Esophagus muscularis mucosa (tissue), 4 donors: ENCODE data around the gene PLBD2. TPM values are rescaled to one million over a fixed set of nuclear protein-coding genes. Genes with fewer than 3 reads are reported as not detected.
"Not testable (repeated sequence)": the region's sequence is repeated elsewhere in the genome, so short reads cannot be mapped to it uniquely, and the experiment has no call there.

Experiments
- DNase-seq: peaks from one replicate; pipeline ENCODE4 v3.0.0-alpha.2; 2017; ENCODE audit errors: extremely low spot score
- H3K27ac ChIP-seq, 4 donors: fragments of 200-600 bp; sonication (generic); replicated peaks in 1 of 4; 1 replicate in 3 of 4; 2 replicates in 1 of 4; pipeline ENCODE4 v1.5.1; 2016 to 2019; ENCODE audit warnings: mild to moderate bottlenecking in 1 of 4
- H3K27me3 ChIP-seq, 4 donors: fragments of 200-600 bp; sonication (generic); one replicate each; pipeline versions ENCODE4 v1.5.1 to v1.6.0; 2016 to 2019
- H3K36me3 ChIP-seq, 4 donors: fragments of 200-600 bp; sonication (generic); one replicate each; pipeline ENCODE4 v1.5.1; 2016 to 2019
- H3K4me1 ChIP-seq, 4 donors: fragments of 200-600 bp; sonication (generic); one replicate each; pipeline ENCODE4 v1.5.1; 2016 to 2019
- H3K4me3 ChIP-seq, 4 donors: fragments of 200-600 bp; sonication (generic); 1 replicate in 2 of 4; 2 replicates in 2 of 4; pipeline ENCODE4 v1.5.1; 2016 to 2019; ENCODE audit warnings: mild to moderate bottlenecking in 4 of 4, moderate library complexity in 1 of 4
- H3K9me3 ChIP-seq, 4 donors: fragments of 200-600 bp; sonication (generic); 1 replicate in 3 of 4; 2 replicates in 1 of 4; pipeline ENCODE4 v1.5.1; 2016 to 2019
- CTCF ChIP-seq, 3 experiments: fragments of 200-600 bp in 2 of 3; fragments of 450-650 bp in 1 of 3; sonication (generic) in 2 of 3; IDR thresholded peaks; one replicate each; pipeline ENCODE4 v1.5.1; 2017 to 2019; ENCODE audit warnings: antibody characterized with exemption in 3 of 3, mild to moderate bottlenecking in 2 of 3, moderate library complexity in 1 of 3
- EP300 ChIP-seq: sonication (generic); formaldehyde crosslinking; IDR thresholded peaks from one replicate; pipeline ENCODE4 v1.6.1; 2017; ENCODE audit warnings: antibody characterized with exemption
- POLR2A ChIP-seq: fragments of 450-650 bp; IDR thresholded peaks from one replicate; pipeline ENCODE4 v1.6.1; 2017; ENCODE audit warnings: antibody characterized with exemption, moderate library complexity, mild to moderate bottlenecking, low read depth
- POLR2AphosphoS5 ChIP-seq, 2 donors: sonication (generic); formaldehyde crosslinking; IDR thresholded peaks; one replicate each; pipeline ENCODE4 v1.6.1; 2017; ENCODE audit warnings: antibody characterized with exemption in 2 of 2
- WGBS: methylation state at CpG from one replicate; pipeline ENCODE4 v1.1.5; 2018; 5-methylcytosine and 5-hydroxymethylcytosine counted together
- intact Hi-C: fragments of 100-400 bp; cut with DNase I; formaldehyde crosslinking; loops from one replicate; pipeline ENCODE4 v1.15.1; 2023
- total RNA-seq, 4 donors: library from RNA; depleted of rRNA; stranded (reverse); fragments of >200 nt; gene quantifications; one replicate each; pipeline versions ENCODE4 v1.1.0 to v1.2.1, GENCODE V29; 2016

PLBD2 gene
- total RNA-seq, 4 donors from 2014 or later = 30.2 to 60.9 (median 33.1) TPM

- Histone ChIP-seq H3K9me3 (no peaks in the 10 kb centered on the region), H3K27me3 (peaks cover 0 to 15% (median 0%) of the 10 kb centered on the region in 4 donors), H3K4me1 (no peaks in the 10 kb centered on the region), H3K27ac (no peak overlapping the region), H3K4me3 (no peak overlapping the region), H3K36me3 (no peaks in the 10 kb centered on the region)
- intact Hi-C loops = no loop called here
- 91% methylated on average over 3 of the region's 3 CpGs for WGBS
- TF ChIP-seq CTCF (IDR thresholded peaks at IDR 0.05) (no peak), EP300 (no peak), POLR2AphosphoS5 (IDR thresholded peaks at IDR 0.05) (no peak), POLR2A (no peak)
- DNase-seq = no peak
These were observed 11.3 kb upstream of the PLBD2 start for GRCh38 chr12:113347107-113347506.

GRCh38 chr12:113347892-113348291 lies 10.5 kb upstream of the PLBD2 start:
- peaks cover 0 to 15% (median 0%) of the 10 kb centered on the region in 4 donors for H3K27me3 ChIP-seq
- intact Hi-C loops = no loop called here

GRCh38 chr12:113348849-113349536 lies 9.4 kb upstream of the PLBD2 start:
- Histone ChIP-seq H3K27me3 (peaks cover 0 to 20% (median 0%) of the 10 kb centered on the region in 4 donors), H3K27ac (no peak overlapping the region), H3K36me3 (no peaks in the 10 kb centered on the region), H3K4me3 (no peak overlapping the region), H3K9me3 (no peaks in the 10 kb centered on the region), H3K4me1 (no peaks in the 10 kb centered on the region)
- no peak for TF ChIP-seq EP300
- TF ChIP-seq CTCF (IDR thresholded peaks at IDR 0.05) = no peak
- no peak for TF ChIP-seq POLR2A
- no peak for TF ChIP-seq POLR2AphosphoS5 (IDR thresholded peaks at IDR 0.05)
- no peak for DNase-seq
- 76% methylated on average over 19 of the region's 19 CpGs for WGBS
- intact Hi-C loops = no loop called here

More at GRCh38 chr12:113347892-113348291, 10.5 kb upstream of the PLBD2 start:
- DNase-seq = no peak
- H3K36me3 ChIP-seq = no peaks in the 10 kb centered on the region
- H3K4me1 ChIP-seq = no peaks in the 10 kb centered on the region
- no peak overlapping the region for H3K27ac ChIP-seq
- 53% methylated on average over 2 of the region's 2 CpGs for WGBS
- H3K9me3 ChIP-seq = no peaks in the 10 kb centered on the region
- TF ChIP-seq CTCF (IDR thresholded peaks at IDR 0.05) = no peak
- no peak for TF ChIP-seq POLR2A
- no peak for TF ChIP-seq POLR2AphosphoS5 (IDR thresholded peaks at IDR 0.05)
- TF ChIP-seq EP300 = no peak
- H3K4me3 ChIP-seq = no peak overlapping the region

GRCh38 chr12:113351089-113351488 lies 7.3 kb upstream of the PLBD2 start:
- Histone ChIP-seq H3K27ac (no peak overlapping the region), H3K27me3 (peaks cover 0 to 23% (median 0%) of the 10 kb centered on the region in 4 donors), H3K4me1 (no peaks in the 10 kb centered on the region), H3K4me3 (no peak overlapping the region), H3K9me3 (no peaks in the 10 kb centered on the region), H3K36me3 (no peaks in the 10 kb centered on the region)
- DNase-seq = no peak
- TF ChIP-seq EP300 (no peak), POLR2A (no peak)
- intact Hi-C loops = no loop called here

GRCh38 chr12:113354192-113354591 lies 4.2 kb upstream of the PLBD2 start:
- intact Hi-C loops, DNase-seq, H3K36me3 ChIP-seq, H3K9me3 ChIP-seq, H3K4me3 ChIP-seq, H3K27ac ChIP-seq: not testable (repeated sequence)
- peaks cover 1 to 12% (median 9%) of the 10 kb centered on the region in 4 donors for H3K4me1 ChIP-seq
- 91% methylated on average over 7 of the region's 7 CpGs for WGBS
- H3K27me3 ChIP-seq = peaks cover 0 to 17% (median 0%) of the 10 kb centered on the region in 4 donors
